ENCODE data around the gene CAPZB. TPM values are rescaled to one million over a fixed set of nuclear protein-coding genes. Genes with fewer than 3 reads are reported as not detected.

The CAPZB gene
- total RNA-seq, 1 donor from 2014 or later = 189 TPM

DNA sequence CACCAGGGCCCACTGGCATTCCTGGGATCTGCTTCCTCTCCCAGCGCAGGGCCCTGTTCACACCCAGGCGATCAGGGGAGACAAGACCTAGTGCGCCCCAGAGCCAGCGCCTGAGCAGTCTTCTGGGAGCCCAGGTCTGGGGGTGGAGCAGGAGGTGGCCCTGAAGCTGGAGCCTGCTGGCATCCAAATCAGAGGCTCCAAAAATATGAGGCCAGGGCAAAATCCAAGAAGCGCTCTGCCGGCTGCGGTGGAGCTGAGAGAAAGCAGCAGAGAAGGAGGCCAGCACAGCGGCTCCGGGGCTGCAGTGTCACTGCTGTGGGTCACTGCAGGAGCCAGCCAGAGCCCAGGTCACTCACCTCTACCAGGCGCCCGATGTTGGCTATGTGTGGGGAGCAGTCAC, 140.5 kb downstream of the CAPZB start:
- H3K36me3 Mint-ChIP-seq (ENCODE audit: insufficient read depth) = peaks cover 10% of the 10 kb centered on the region
- H3K27me3 Mint-ChIP-seq = no peaks in the 10 kb centered on the region

GRCh38 chr1:19344372-19344810, 140.9 kb downstream of the CAPZB start:
- H3K4me1 Mint-ChIP-seq (ENCODE audit: low read depth) = no peaks in the 10 kb centered on the region
- H3K36me3 Mint-ChIP-seq (ENCODE audit: insufficient read depth) = peaks cover 10% of the 10 kb centered on the region
- peak; percentile 41 for DNase-seq (ENCODE audit: low spot score, unreplicated experiment)
- no peak overlapping the region for H3K4me3 Mint-ChIP-seq (ENCODE audit: low read depth)
- H3K9me3 Mint-ChIP-seq (ENCODE audit: low read depth) = no peaks in the 10 kb centered on the region
- TF ChIP-seq CTCF (IDR thresholded peaks at IDR 0.05; ENCODE audit: unreplicated experiment) = peak; percentile 73
- H3K27me3 Mint-ChIP-seq = no peaks in the 10 kb centered on the region
- H3K27ac Mint-ChIP-seq = no peak overlapping the region

More for the DNA sequence above, 140.5 kb downstream of the CAPZB start:
- H3K27ac Mint-ChIP-seq = no peak overlapping the region
- no peak for TF ChIP-seq CTCF (IDR thresholded peaks at IDR 0.05; ENCODE audit: unreplicated experiment)
- H3K4me3 Mint-ChIP-seq (ENCODE audit: low read depth) = no peak overlapping the region
- no peaks in the 10 kb centered on the region for H3K9me3 Mint-ChIP-seq (ENCODE audit: low read depth)
- H3K4me1 Mint-ChIP-seq (ENCODE audit: low read depth) = no peaks in the 10 kb centered on the region
- DNase-seq (ENCODE audit: low spot score, unreplicated experiment) = no peak

GRCh38 chr1:19343617-19344350, 141.6 kb downstream of the CAPZB start:
- Mint-ChIP-seq H3K27ac (no peak overlapping the region), H3K4me3 (ENCODE audit: low read depth) (no peak overlapping the region), H3K36me3 (ENCODE audit: insufficient read depth) (peaks cover 12% of the 10 kb centered on the region), H3K9me3 (ENCODE audit: low read depth) (no peaks in the 10 kb centered on the region), H3K27me3 (no peaks in the 10 kb centered on the region), H3K4me1 (ENCODE audit: low read depth) (peaks cover 2% of the 10 kb centered on the region)
- TF ChIP-seq CTCF (IDR thresholded peaks at IDR 0.05; ENCODE audit: unreplicated experiment) = no peak
- no peak for DNase-seq (ENCODE audit: low spot score, unreplicated experiment)

DNA sequence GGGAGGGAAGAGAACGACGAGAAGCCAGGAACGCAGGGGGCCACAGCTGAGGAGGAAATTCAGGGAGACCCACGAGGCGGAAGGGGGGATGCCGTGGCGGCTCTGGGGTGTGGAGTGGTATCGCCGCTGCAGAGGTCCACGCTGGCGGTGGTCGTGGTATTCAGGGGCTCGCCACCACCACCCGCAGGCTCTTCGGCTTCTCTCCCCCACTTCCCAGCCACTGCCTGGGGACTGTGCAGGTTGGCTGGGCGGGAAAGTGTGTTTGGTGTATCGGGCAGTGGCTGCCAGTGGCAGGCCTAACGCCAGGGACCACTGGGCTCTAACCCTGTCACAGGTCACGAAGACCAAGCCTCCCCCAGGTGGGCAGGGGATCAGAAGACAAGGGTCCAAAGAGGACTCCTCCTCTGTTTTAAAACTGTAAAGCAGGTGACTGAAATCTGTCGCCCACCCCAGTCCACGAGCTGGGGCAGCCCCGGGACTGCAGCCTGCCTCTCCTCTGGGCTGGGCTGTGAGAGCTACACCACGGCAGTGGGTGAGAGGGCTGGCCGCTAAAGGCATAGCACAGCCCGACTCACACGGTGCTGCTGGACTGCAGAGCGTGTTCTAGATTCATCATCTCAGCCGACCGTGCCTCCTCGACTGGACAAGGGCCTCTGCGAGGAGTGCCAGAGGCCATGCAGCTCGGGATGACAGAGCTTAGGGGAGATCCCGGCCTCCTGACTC, 142.3 kb downstream of the CAPZB start:
- Mint-ChIP-seq H3K9me3 (ENCODE audit: low read depth) (no peaks in the 10 kb centered on the region), H3K27ac (no peak overlapping the region), H3K27me3 (no peaks in the 10 kb centered on the region), H3K36me3 (ENCODE audit: insufficient read depth) (peaks cover 12% of the 10 kb centered on the region), H3K4me3 (ENCODE audit: low read depth) (no peak overlapping the region), H3K4me1 (ENCODE audit: low read depth) (peaks cover 2% of the 10 kb centered on the region)
- DNase-seq (ENCODE audit: low spot score, unreplicated experiment) = no peak
- TF ChIP-seq CTCF (IDR thresholded peaks at IDR 0.05; ENCODE audit: unreplicated experiment) = no peak

- Mint-ChIP-seq H3K4me3 (ENCODE audit: low read depth) (no peak overlapping the region), H3K9me3 (ENCODE audit: low read depth) (no peaks in the 10 kb centered on the region), H3K36me3 (ENCODE audit: insufficient read depth) (peaks cover 12% of the 10 kb centered on the region), H3K27ac (peak overlapping the region; percentile 27), H3K4me1 (ENCODE audit: low read depth) (peaks cover 2% of the 10 kb centered on the region), H3K27me3 (no peaks in the 10 kb centered on the region)
- no peak for DNase-seq (ENCODE audit: low spot score, unreplicated experiment)
- TF ChIP-seq CTCF (IDR thresholded peaks at IDR 0.05; ENCODE audit: unreplicated experiment) = no peak
These were observed 143.1 kb downstream of the CAPZB start for GRCh38 chr1:19342062-19342750.

All from progenitor cell of endocrine pancreas (in vitro differentiated cells).